HG03342 (cell line): ENCODE results near the gene HPCA.

Experiments
- ATAC-seq: cut with Tn5 transposase; IDR thresholded peaks from one replicate; pipeline ENCODE4 v1.9.1; 2021; ENCODE audit warnings: mild to moderate bottlenecking, moderate library complexity; ENCODE audit not compliant: unreplicated experiment

Gene HPCA

DNA sequence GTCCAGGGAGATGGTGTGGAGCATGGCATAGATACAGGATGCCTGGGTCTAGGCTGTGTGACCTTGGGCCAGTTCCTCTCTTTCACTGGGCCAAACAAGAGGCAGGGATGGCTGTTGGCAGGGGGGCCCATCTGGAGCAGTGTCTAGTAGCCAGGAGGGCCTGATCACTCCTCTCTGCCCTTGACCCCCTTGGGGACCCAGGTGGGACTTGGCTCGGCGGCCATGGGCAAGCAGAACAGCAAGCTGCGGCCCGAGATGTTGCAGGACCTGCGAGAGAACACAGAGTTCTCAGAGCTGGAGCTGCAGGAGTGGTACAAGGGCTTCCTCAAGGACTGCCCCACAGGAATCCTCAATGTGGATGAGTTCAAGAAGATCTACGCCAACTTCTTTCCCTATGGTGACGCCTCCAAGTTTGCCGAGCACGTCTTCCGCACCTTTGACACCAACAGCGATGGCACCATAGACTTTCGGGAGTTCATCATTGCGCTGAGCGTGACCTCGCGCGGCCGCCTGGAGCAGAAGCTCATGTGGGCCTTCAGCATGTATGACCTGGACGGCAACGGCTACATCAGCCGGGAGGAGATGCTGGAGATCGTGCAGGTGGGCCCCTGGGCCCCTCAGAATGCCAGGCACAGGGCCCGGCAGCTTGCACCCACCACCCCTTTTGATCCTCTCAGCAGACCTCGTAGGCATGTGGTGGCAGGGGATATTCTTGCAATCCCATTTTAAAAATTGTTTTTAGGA lies 2.6 kb downstream of the HPCA start:
- no peak for ATAC-seq

DNA sequence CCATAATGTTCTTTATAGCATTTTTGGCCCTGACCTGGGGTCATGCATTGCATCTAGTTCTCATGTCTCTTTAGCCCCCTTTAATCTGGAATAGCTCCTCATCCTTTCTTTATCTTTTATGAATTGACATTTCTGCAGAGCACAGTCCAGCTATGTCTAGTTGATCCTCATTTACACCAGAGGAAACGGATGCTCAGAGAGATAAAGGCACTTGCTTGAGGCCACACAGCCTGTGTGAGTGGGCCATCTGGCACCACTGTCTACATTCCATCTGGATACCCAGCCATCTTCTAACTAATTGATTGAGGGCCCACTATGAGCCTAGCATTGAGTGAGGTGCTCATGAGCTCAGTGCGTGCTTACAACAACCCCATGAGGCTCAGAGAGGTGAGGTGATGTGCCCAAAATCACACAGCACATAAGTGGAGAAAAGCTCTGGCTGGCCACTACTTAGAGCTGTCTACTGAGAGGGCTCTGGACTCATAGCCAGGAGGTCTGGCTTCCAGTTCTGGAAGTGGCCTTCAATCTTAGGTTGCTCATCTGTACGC lies 3.5 kb downstream of the HPCA start:
- ATAC-seq, result no peak

DNA sequence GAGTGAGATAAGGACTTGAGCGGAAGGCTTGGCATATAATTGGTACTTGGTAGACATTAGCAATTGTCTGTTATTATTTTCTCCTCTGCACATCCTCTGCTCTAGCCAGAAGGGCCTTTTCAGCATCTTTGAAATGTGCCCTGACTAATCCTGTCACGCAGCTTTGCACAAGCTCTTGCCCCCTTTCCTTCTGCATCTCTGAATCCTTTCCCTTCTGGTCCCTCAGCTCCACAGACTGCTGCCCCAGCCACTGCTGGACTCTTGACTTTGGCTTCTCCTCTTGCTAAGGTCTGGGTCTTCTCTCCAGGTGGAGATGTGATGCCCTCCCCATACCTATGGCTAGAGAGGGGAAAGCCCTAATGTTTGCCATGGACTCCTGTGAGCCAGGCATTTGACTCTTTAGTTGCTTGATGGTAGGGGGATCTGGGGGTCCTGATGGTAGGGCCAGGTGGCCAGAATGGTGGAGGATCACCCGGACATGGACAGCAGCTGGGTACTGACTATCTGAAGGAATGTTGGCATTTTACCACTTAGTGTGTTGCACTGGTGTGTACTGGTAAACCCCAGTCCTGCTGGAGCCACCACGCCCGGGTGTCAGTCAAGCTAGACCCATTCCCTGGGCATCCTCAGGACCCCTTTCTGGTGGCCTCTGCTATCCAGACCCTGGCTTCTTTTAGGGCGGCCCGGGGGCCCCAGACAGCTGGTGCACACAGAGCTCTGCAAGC lies 4.4 kb downstream of the HPCA start:
- ATAC-seq, result no peak

DNA sequence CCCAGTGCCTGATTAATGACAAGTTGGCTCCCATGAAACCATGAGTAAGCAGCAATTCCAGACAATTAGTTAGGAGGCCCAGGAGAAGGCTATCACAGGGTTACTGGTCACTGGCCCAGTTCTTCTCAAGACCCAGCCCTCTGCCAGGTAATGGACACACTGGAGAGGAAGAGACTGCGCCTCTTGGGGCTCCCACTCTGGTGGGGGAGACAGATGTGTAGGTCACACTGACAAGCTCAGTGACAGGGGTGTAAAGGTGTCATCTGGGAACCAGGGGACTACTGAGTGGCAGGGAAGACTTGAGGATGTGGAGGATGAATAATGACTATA lies 4.9 kb downstream of the HPCA start:
- no peak for ATAC-seq

DNA sequence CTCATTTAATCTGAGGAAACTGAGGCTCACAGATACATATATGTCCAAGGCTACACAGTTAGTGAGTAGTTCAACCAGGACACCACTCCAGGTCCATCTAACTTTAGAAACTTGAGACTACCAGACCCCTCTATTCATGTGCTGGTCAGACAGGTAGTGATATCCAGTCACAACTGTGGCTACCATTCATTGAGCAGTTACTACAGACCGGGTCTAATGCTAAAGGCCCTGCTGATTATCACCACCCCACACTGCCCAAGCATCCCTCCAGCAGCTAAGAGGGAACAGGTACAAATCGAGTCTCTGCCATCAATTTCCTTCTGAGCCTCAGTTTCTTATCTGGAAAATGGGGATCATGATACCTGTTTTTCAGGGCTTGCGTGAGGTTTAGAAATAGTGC lies 5.3 kb downstream of the HPCA start:
- ATAC-seq, result no peak

DNA sequence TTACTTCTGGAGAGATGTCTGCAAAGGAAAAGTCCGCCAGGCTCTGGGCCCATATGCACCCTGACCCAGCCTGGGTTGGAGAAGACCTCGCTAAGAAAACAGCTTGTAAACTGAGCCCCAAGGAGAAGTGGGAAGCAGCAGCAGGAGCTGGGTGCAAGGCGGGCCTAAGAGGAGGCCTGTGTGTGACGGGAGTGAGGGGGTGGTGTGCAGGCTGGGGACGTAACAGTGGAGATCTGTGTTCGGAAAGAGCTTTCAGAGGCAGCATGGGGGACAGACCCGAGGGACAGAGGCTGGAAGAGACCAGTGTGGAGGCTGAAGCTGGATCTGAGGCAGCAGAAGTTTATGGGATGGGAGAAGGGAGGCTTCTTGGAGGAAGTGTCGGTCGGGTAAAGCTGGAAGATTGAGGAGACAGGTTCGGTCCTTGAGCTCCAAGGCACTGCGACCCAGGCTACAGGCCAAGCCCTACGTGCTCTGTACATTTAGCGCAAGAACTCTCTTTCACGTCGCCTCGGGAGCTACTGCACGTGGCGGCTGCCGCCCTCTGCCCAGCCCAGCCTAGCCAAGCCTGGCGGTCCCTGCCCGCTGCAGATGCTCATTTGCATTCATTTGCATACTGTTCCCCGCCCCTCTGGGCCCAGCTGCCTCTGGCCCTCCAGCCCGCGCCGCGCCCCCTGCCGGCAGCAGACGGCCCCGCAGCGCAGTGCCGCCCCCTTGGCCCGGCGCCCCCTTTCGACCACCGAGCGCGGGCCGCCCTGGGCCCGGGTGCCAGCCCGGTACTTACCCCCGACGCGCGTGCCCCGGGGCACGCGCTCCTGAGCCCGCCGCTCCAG lies 6.3 kb downstream of the HPCA start:
- no peak for ATAC-seq

DNA sequence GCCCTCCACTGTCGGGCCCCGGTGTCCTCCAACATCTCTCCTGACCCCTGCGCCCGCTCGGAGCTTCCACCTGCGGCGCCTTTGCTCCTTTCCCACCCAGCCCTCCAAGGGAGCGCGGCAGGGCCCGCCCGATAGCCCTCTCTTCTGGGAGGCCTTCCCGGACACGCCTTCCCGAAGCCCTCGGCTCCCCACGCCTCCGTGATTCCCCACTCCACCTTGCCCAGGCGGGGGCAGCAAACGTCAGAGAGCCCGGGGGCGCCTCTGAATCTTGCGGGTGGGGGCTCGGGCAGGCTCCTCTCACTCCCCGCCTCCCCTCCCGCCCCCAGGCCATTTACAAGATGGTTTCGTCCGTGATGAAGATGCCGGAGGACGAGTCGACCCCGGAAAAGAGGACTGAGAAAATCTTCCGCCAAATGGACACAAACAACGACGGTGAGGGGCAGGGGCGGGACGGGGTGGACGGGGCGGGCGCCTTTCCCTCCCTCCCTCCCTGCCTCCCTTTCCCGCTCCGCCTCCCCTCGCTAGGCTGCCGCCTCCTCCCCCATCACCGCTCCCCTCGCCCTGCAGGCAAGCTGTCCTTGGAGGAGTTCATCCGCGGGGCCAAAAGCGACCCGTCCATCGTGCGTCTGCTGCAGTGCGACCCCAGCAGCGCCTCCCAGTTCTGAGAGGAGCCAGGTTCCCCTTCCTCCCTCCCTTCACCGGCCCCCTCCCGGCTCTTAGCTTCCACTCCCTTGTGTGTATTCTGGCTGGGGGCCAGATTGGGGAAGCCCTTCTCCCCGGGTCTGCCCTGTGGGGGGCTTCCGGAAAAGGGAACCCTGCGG lies 7.1 kb downstream of the HPCA start:
- ATAC-seq, result no peak

DNA sequence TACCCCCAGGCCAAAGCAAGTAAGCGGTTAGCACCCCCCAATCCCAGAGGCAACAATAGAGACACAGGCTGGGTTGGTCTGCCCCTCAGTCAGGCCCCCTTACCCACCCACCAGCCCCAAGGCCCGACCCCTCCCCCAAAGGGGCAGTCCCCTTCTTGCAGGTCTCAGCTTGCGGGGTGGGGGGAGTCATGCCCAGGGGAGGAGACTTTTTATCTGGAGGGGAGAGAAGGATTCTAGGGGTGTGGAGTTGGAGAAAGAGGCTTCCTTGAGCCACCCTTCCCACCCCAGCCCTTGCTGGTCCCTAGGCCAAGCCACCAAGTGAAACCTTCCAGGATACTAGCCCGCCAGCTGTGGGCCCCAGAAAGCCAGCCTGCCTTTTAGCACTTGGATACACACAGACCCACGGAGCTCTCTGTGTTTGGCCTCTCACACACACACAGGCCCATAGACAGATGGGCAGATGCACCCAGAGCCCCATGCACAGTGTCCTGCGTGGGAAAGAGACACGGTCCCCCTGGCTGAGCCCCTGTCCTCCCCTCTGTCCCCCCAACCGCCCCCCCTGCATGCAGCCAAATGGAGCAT lies 7.8 kb downstream of the HPCA start:
- ATAC-seq, result no peak

DNA sequence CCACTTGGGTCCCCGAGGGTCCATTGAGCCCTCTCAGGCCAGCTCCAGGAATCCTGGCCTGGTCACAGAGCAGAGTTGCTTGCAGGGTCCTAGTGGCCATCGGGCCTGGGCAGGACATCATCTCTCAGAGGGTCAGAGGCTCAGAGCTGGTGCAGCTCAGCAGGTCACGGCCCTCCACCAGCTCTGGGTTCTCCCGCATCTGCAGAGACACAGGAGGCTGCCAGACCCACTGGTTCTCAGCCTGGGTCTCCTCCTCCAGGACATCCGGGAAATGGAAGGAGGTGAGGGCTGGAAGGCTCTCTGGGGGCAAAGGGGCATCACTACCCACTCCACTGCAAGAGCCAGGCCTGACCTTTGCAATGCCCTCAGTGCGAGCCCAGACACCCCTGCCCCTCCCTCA lies 8.4 kb downstream of the HPCA start:
- no peak for ATAC-seq

DNA sequence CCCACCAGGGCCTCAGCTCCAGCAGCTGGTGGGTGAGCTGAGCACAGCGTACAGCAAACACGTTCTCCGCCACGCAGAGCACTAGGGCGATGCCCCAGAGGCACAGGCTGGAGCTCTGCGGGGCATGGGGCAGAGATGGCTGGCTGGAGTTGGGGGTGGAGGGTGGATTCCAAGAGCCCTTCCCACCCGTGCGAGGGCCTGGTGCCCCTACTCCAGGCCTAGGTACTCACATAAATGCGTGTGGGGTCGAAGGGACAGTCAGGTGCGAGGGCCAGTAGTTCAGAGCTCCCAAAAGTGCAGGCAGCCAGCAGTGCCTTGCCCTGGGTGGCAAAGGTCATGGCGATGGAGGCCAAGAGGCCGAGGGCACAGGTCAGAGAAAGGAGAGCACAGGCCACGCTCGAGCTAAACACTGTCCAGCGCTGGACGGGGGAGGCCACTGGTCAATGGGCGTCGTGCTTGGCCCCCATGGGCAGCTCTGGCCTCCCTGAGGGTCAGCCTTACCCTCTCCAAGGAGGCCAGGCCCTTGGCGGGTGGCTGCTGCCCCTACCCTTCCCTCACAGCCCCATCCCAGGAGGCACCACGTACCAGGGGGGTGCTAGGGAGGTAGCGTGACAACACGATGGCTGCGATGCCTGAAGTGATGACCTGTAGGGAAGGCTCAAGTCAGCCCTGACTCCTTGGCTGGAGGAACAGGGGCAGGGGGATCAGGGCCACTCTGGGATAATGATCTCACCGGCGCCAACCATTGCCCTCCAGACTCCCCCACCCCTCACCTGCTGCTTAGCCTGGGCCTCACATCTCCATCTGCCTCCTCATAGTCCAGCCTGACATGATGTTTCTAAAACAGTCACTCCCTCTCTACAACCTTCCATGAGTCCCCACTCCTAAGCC lies 9.3 kb downstream of the HPCA start:
- ATAC-seq, result no peak

DNA sequence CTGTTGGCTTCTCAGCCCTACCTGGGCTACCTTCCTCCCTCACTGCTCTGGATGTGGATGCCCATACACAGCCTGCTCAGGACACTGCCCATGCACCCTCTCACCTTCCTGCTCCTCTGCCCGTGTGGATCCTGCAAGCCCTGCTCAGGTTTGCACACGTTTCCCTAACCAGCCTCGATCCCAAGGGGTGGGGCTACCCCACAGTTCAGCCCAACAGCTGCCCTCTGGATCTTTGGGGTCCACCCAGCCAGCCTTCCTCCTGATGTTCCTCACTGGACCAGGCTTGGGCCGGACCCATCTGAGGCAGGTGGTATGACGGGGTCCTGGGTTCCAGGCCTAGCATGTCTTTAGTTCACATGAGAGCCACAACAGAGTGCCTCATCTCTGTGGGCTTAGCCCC lies 10.2 kb downstream of the HPCA start:
- ATAC-seq, result no peak

DNA sequence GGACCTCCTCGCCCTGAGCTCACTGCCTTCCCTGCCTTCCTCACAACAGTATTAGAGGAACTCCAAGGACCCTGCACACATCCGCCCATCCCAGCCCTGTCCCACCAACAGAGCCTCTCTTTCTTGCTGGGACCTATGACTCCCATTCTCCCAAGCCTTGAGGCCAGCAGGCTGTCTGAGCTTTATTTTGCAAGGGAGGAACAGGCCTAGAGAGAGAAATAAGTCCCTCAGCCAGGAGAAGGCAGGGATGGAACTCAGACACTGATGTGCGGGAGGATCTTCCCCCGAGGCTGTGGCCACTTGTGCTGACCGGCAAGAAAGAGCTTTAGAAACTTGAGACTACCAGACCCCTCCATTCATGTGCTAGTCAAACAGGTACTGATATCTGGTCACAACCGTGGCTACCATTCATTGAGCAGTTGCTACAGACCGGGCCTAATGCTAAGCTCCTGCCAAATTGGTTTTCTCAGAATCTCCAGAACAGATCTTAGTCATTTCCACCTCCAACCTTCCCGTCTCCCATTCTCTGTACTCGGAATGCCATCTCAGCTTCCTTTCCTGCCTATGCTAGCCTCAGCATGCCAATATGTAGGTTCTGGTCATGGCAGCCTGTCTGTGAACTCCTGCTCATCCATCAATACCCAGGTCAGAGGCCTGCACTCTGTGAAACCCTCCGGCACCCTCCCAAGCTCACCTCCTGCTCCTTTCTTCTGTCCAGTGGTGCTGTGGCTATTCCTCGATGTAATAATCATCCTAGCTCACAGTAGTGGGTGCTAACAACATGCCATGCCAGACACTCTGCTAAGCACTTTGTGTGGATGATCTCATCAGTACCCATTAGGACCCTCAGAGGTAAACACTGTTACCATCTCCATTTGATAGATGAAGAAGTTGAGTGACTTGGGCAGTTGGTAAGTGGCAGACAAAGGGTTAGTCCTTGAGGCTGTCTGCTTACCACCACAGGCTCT lies 11.1 kb downstream of the HPCA start:
- no peak for ATAC-seq

DNA sequence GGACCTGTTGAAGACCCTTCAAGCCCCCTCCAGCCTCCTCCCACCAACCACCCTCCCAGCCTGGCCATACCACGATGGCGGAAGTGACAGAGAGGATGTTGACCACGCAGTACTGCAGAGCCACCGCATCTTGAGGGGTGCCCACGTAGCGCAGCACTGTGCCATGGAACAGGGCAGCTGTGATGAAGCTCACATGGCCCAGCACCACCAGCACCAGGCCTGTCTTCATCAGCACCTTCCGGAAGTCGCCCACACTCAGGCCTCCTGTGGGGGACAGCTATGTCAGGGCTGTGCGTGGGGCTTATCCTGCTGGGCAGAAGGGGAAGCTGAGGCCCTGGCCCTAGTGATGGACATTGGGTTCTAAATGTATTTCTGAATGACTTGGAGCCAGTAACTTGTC lies 11.8 kb downstream of the HPCA start:
- no peak for ATAC-seq

DNA sequence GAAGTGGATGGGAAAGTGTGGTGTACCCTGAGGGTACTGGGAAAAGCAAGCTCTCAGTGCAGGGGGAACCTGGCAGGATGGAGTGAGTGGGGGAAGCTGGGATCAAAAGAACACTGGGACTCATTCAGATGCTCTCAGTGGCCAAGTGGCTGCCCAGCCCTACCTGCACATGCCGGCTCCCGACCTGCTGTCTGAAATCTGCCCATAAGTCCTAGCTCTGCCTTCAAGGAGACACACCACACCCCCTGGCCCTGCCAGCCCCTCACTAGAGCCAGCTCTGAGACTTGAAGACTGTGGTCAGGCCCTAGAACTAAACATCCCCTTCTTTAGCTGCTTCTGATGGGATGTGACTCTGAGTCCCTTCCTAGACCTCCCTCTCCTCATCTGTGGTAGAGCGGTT lies 12.7 kb downstream of the HPCA start:
- no peak for ATAC-seq

DNA sequence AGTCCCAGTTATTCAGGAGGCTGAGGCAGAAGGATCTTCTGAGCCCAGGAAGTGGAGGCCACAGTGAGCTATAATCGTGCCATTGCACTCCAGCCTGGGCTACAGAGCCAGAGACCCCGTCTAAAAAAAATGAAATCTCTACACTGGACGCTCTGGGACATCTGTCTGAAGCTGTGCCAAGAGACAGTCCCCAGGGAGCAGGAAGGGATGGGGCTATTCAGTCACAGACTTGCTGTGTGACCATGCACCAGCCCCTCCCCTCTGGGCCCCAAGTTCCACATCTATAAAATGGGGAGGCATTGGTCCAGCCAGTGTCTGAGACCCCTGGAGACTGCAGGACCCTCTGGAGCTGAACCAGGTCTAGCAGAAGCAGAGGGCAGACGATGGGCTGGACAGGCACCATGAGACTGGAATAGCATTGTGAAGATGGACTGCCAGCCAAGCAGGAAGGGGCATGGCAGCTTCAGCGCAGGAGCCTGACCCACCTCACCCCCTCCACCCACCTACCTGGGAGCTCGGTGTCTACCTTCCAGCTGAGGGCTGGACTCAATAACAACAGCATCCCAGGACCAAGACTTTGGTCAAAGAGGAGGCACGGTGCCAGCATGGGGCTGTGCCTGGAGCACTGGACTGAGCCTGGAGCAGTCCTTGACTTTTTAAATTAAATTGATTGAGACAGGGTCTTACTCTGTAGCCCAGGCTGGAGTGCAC lies 13.4 kb downstream of the HPCA start:
- ATAC-seq, result no peak

DNA sequence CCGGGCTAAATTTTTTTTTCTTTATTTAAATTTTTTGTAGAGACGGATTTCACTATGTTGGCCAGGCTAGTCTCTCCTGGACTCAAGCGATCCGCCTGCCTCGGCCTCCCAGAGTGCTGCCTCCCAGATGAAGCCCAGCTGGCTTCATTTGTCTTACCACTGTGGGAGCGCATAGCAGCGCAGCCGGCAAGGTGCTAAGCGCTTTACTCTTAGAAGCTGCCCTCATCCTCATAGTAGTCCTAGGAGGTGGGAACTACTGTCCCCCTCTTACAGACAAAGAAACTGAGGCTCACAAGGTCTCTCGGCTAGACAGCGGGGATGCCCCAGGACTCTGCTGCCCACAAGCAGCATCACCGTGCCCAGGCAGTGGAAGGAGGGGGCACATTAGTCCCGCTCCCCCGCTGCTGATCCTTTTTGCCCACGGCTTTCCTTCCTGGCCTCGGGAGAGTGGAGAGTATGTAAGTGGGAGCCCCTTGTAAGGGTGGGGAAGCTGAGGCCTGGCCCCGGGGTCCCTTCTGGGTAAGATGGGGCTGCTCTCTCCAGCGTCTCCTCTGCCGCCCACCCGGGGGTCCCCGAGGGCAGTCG lies 14.2 kb downstream of the HPCA start:
- ATAC-seq, result no peak
